Adipocyte (in vitro differentiated cells): Measurements from ENCODE around the gene DOCK7.

Experiments used
- DNase-seq: peaks from one replicate; pipeline ENCODE4 v3.0.0-alpha.2; 2015; ENCODE audit warnings: low read depth
- H3K27me3 ChIP-seq: replicated peaks from 2 replicates; pipeline ENCODE4 v1.7.0; 2013; ENCODE audit warnings: mild to moderate bottlenecking, low read length, moderate library complexity; ENCODE audit not compliant: control insufficient read depth, insufficient read depth
- H3K36me3 ChIP-seq: 2 replicates; pipeline ENCODE4 v1.7.0; 2013; ENCODE audit warnings: low read length, mild to moderate bottlenecking, moderate library complexity; ENCODE audit not compliant: control insufficient read depth, insufficient read depth, severe bottlenecking
- H3K4me1 ChIP-seq: 2 replicates; pipeline ENCODE4 v1.7.0; 2013; ENCODE audit warnings: mild to moderate bottlenecking, low read length, moderate library complexity; ENCODE audit not compliant: control insufficient read depth, insufficient read depth
- H3K4me3 ChIP-seq: 2 replicates; pipeline ENCODE4 v1.7.0; 2013; ENCODE audit warnings: mild to moderate bottlenecking, low read length, moderate library complexity
- H3K9ac ChIP-seq: 2 replicates; pipeline ENCODE4 v1.7.0; 2013; ENCODE audit warnings: mild to moderate bottlenecking, low read length, moderate library complexity
- H3K9me3 ChIP-seq: 2 replicates; pipeline ENCODE4 v1.7.0; 2013; ENCODE audit warnings: mild to moderate bottlenecking, low read length, moderate library complexity; ENCODE audit not compliant: control insufficient read depth

Gene DOCK7

DNA sequence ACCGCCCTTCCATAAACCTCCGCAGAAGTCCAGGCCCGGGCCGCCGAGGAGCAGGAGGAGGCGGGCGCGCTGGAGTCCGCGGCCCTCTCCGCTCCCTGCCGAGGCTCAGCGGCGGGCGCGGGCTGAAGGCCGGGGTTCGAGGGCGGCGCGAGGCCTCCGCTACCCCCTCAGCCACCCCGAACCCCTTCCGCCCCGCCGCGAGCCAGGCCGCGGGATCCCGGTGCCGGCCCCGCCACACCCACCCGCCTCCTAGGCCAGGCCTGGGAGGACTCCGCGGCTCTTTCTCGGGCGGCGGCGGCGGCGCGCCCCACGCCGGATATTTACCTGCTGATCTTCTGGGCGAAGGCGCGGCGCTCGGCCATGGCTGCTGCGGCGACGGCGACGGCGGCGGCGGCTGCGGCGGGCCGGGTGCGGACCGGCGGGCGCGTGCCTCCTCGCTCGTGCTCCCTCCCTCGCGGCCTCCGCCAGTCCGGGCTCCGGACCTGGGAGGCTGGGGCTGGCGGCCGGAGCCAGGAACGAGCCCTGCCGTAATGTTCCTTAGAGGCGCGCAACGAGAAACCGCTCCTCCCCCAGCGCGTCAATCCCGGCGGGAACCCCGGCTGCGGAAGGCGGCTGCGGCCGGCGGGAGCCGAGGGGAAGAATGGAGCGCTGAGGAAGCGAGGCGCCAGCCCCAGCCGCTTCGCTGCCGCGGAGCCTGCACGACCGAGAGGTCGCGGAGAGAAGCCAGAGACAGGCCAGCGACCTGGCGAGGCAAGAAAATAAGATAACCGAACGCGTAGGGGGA, at the start of gene DOCK7:
DOCK7 (minus strand) TSS at position 484 of the 784 bp plus-strand sequence; CDS start at position 362, 122 bp downstream.
- H3K9ac ChIP-seq = peak within 1 kb of the TSS; percentile 90
- H3K36me3 ChIP-seq = no peaks in the 10 kb centered on the region
- peaks cover 55% of the 10 kb centered on the region for H3K4me1 ChIP-seq
- DNase-seq = peak; percentile 90
- no peaks in the 10 kb centered on the region for H3K9me3 ChIP-seq
- peak within 1 kb of the TSS; percentile 88 for H3K4me3 ChIP-seq
- no peaks in the 10 kb centered on the region for H3K27me3 ChIP-seq

DNA sequence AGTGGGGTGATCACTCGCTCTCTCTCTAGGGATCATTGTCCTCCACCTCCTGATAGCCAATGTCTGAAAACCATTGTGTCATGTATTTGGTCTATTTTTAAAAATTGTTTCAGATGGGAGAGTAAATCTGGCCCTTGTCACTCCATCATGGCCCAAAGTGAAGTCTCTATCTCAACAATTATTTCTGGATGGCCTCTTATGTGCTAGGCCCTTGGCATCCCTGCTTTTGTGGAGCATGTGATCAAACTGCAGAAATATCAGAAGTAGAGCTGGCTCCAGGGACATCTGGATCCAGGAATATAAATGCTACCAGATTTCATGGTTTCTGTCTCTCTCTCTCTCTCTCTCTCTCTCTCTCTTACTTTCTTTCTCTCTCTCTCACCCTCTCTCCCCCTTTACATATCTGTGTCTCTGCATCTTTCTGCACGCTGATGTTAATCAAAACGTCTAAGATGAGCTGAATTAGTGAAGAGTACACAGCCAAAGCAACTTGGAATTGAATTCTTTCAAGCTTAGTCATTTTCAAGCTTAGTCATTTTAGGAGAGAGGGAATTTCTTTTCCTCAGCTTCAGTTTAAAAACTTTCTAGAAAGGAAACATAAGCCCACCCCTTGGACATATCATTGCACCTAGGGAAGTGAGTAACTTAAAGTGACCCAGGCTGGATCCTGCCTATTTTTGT, 47.4 kb upstream of the DOCK7 start:
- Histone ChIP-seq H3K9me3 (no peaks in the 10 kb centered on the region), H3K36me3 (no peaks in the 10 kb centered on the region), H3K4me1 (peaks cover 20% of the 10 kb centered on the region), H3K4me3 (peak overlapping the region; percentile 13), H3K27me3 (no peaks in the 10 kb centered on the region), H3K9ac (no peak overlapping the region)
- DNase-seq = peak; percentile 71

DNA sequence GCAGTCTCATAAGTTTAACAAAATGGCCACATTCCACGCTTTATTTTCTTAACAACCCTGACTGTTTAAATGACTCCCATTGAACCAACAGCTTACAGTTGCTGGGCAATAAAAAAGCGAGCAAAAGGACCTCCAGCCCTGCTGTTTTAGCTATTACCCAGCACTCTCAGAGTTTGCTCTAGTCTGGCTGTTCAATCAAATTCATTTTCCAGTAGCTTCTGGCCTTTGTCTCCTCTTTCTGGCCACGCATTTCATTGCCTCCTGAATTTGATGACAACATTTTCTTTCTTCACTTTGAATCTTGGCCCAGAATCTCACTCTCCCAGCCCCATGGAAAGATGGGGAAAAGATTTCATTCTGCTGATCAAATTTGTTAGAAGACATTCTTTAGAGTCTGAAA, 44.1 kb upstream of the DOCK7 start:
- DNase-seq = peak; percentile 8
- H3K9me3 ChIP-seq = no peaks in the 10 kb centered on the region
- no peaks in the 10 kb centered on the region for H3K36me3 ChIP-seq
- no peak overlapping the region for H3K4me3 ChIP-seq
- peaks cover 28% of the 10 kb centered on the region for H3K4me1 ChIP-seq
- H3K9ac ChIP-seq = peak overlapping the region; percentile 15
- no peaks in the 10 kb centered on the region for H3K27me3 ChIP-seq

DNA sequence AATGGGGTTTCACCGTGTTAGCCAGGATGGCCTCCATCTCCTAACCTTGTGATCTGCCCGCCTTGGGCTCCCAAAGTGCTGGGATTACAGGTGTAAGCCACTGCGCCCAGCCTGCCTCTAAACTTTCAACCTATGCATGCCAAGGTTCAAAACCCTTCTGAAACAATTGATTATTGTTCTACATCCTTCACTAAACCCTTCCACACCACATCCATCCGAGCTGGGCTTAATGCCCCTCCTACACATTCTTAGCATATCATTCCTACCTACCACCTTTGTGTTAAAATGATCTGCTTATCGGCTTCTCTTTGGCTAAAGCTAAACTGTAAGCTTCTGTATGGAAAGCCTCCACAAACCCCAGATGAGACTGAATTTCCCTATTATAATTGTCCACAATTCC, 40.8 kb upstream of the DOCK7 start:
- peaks cover 40% of the 10 kb centered on the region for H3K4me1 ChIP-seq
- no peak for DNase-seq
- H3K9ac ChIP-seq = no peak overlapping the region
- H3K4me3 ChIP-seq = no peak overlapping the region
- H3K36me3 ChIP-seq = no peaks in the 10 kb centered on the region
- no peaks in the 10 kb centered on the region for H3K27me3 ChIP-seq
- H3K9me3 ChIP-seq = no peaks in the 10 kb centered on the region

- H3K36me3 ChIP-seq = no peaks in the 10 kb centered on the region
- no peaks in the 10 kb centered on the region for H3K27me3 ChIP-seq
- no peaks in the 10 kb centered on the region for H3K9me3 ChIP-seq
- no peak overlapping the region for H3K9ac ChIP-seq
- peak; percentile 17 for DNase-seq
- no peak overlapping the region for H3K4me3 ChIP-seq
- H3K4me1 ChIP-seq = peaks cover 38% of the 10 kb centered on the region
Observed at GRCh38 chr1:62727656-62728407, 39.6 kb upstream of the DOCK7 start.

GRCh38 chr1:62726011-62726442, 37.8 kb upstream of the DOCK7 start:
- H3K4me1 ChIP-seq = peaks cover 34% of the 10 kb centered on the region
- peak overlapping the region; percentile 75 for H3K9ac ChIP-seq
- H3K9me3 ChIP-seq = no peaks in the 10 kb centered on the region
- DNase-seq = peak; percentile 48
- no peaks in the 10 kb centered on the region for H3K27me3 ChIP-seq
- H3K4me3 ChIP-seq = peak overlapping the region; percentile 76
- no peaks in the 10 kb centered on the region for H3K36me3 ChIP-seq

- H3K27me3 ChIP-seq = no peaks in the 10 kb centered on the region
- no peaks in the 10 kb centered on the region for H3K36me3 ChIP-seq
- peaks cover 34% of the 10 kb centered on the region for H3K4me1 ChIP-seq
- H3K4me3 ChIP-seq = peak overlapping the region; percentile 76
- H3K9ac ChIP-seq = peak overlapping the region; percentile 75
- H3K9me3 ChIP-seq = no peaks in the 10 kb centered on the region
- peak; percentile 91 for DNase-seq
Observed at GRCh38 chr1:62725255-62725654, 37.1 kb upstream of the DOCK7 start.

GRCh38 chr1:62724430-62724829, 36.2 kb upstream of the DOCK7 start:
- peak; percentile 75 for DNase-seq
- Histone ChIP-seq H3K9me3 (no peaks in the 10 kb centered on the region), H3K4me1 (peaks cover 34% of the 10 kb centered on the region)

DNA sequence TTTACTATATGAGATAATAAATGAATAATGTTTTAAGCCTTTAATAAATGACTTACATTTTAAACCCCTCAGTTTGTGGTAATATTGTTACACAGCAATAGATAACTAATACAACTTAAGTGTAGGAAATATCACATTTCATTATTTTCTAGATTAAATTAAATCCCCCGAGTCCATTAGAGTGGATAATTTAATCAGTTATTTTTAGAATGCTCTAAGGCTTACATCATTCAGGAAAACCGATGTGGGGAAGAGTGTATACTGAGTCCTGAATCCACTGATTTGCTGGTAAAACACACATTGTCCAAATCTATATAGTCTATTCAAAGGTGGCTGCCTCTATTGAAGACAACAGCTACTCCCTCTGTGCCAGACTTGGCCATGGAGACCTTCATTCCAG, 35.7 kb upstream of the DOCK7 start:
- no peaks in the 10 kb centered on the region for H3K9me3 ChIP-seq
- H3K9ac ChIP-seq = no peak overlapping the region
- peaks cover 34% of the 10 kb centered on the region for H3K4me1 ChIP-seq
- H3K36me3 ChIP-seq = no peaks in the 10 kb centered on the region
- H3K27me3 ChIP-seq = no peaks in the 10 kb centered on the region
- DNase-seq = no peak
- peak overlapping the region; percentile 76 for H3K4me3 ChIP-seq

More at GRCh38 chr1:62724430-62724829, 36.2 kb upstream of the DOCK7 start:
- Histone ChIP-seq H3K36me3 (no peaks in the 10 kb centered on the region), H3K4me3 (peak overlapping the region; percentile 76), H3K9ac (no peak overlapping the region), H3K27me3 (no peaks in the 10 kb centered on the region)

DNA sequence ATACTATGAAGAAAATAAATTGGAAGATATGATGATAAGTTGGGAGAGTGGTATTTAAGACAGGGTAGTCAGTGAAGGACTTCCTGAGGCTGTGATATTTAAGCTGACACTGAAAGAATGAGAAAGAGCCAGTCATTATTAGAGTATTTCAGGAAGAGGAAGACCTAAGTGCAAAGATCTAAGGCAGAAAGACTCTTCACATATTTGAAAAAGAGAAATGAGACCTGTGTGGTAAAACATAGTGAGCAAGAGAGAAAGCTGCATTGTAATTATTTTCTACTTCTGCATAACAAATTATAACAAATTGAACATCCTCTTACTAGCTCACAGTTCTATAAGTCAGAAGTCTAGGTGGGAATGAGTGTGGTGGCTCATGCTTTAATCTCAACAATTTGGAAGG, 34.6 kb upstream of the DOCK7 start:
- Histone ChIP-seq H3K27me3 (no peaks in the 10 kb centered on the region), H3K9me3 (no peaks in the 10 kb centered on the region), H3K9ac (no peak overlapping the region), H3K4me3 (no peak overlapping the region), H3K4me1 (peaks cover 31% of the 10 kb centered on the region), H3K36me3 (no peaks in the 10 kb centered on the region)
- no peak for DNase-seq

DNA sequence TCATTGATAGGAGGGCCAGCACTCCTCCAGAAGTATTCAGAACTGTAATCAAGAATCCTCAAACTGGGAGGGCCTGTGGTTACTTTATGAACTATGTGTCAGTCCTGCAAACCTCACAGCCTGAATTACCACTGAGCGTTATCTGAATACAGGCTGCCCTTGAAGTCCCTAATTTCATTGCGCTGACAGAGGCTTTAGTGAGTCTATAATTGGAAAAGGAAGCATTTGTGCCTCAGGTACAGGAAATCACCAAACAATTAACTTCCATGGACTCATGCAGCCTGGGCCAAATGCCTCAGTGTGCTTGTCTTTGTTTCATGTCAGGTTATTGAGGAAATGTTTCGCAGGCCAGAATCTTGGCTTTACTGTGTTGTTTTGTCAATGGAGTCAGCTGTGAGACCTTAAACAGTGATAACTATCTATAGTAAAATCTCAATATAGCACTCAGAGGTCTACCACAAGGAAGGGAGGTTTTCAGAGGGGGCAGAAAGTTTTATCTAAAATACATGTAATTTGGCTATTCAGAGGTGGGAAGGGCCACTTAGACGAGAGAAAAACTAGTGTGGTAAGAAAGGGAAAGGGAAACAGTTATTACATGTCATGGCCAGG, 32.9 kb upstream of the DOCK7 start:
- Histone ChIP-seq H3K9me3 (no peaks in the 10 kb centered on the region), H3K9ac (no peak overlapping the region), H3K36me3 (no peaks in the 10 kb centered on the region), H3K4me3 (no peak overlapping the region), H3K27me3 (no peaks in the 10 kb centered on the region), H3K4me1 (peaks cover 21% of the 10 kb centered on the region)
- peak; percentile 4 for DNase-seq
